Inferior parietal cortex (tissue), 1 donor: ENCODE measurements around the gene EHD3.

Experiments used
- DNase-seq: peaks from one replicate; pipeline ENCODE4 v3.0.0-alpha.2; 2016; ENCODE audit errors: extremely low spot score

The EHD3 gene

GRCh38 chr2:31286961-31287550 is 53.1 kb downstream of the EHD3 start:
- no peak for DNase-seq

- DNase-seq = no peak
Observed at GRCh38 chr2:31287654-31288053, 53.7 kb downstream of the EHD3 start.

GRCh38 chr2:31294196-31294595 is 60.2 kb downstream of the EHD3 start:
- no peak for DNase-seq

GRCh38 chr2:31296641-31297287 is 62.8 kb downstream of the EHD3 start:
- peak; percentile 21 for DNase-seq

GRCh38 chr2:31297751-31298150 is 63.8 kb downstream of the EHD3 start:
- peak; percentile 37 for DNase-seq

GRCh38 chr2:31299547-31299946 is 65.6 kb downstream of the EHD3 start:
- no peak for DNase-seq

GRCh38 chr2:31300309-31300708 is 66.4 kb downstream of the EHD3 start:
- no peak for DNase-seq

GRCh38 chr2:31302940-31303563 is 69.1 kb downstream of the EHD3 start:
- no peak for DNase-seq

- DNase-seq = no peak
Observed at GRCh38 chr2:31304816-31305215, 70.9 kb downstream of the EHD3 start.

GRCh38 chr2:31312898-31313297 is 78.9 kb downstream of the EHD3 start:
- no peak for DNase-seq

- DNase-seq = no peak
Observed at GRCh38 chr2:31314761-31315160, 80.8 kb downstream of the EHD3 start.

GRCh38 chr2:31317396-31317795 is 83.4 kb downstream of the EHD3 start:
- no peak for DNase-seq

GRCh38 chr2:31318361-31319336 is 84.7 kb downstream of the EHD3 start:
- DNase-seq = no peak
